HG02938 (cell line): ENCODE data around the gene TFCP2.

Experiments
- ATAC-seq: cut with Tn5 transposase; IDR thresholded peaks from one replicate; pipeline ENCODE4 v1.9.1; 2021; ENCODE audit warnings: mild to moderate bottlenecking, moderate library complexity; ENCODE audit not compliant: unreplicated experiment

The TFCP2 gene

DNA sequence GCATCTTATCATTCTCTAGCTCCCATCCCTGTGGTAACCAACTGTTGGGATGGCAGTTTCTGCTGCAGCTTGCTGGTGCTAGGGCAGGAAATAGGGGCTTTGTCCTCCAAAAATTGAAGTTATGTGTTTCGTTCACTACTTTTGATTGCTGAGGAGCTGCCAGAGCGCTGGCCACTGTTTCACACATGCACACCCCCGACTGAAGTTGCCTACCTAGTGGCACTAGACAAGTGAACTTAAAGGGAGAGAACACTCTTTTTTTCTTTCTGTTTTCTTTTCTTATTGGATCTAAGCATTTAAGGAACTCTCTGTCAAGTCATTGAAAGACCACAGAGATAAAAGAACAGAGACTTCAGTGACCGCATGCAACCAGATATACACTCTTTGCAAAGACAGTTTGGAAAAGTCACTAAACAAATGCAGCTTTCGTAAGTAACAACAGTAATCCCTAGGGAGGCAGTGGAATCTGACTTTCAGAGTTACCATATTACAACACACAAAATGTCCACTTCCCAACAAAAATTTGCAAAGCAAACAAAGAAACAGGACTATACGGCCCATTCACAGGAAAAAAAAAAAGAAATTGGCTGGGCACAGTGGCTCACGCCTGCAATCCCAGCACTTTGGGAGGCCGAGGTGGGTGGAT lies 12.0 kb downstream of the TFCP2 start:
- ATAC-seq = no peak

DNA sequence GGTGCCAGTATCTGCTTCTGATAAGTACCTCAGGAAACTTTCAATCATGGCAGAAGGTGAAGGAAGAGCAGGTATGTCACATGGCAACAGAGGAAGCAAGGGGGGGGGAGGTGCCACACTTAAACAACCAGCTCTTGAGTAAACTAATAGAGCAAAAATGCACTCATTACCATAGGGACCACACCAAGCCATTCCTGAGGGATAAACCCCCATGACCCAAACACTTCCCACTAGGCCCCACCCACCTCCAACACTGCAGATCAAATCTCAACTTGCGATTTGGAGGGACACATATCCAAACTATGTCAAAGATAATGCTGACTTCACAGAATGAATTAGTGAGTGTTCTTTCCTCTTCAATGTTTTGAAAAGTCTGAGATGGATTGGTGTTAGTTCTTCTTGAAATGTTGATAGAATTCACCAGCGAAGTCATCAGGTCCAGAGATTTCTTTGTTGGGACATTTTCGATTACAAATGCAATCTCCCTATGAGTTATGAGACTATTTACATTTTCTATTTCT lies 16.6 kb downstream of the TFCP2 start:
- no peak for ATAC-seq

DNA sequence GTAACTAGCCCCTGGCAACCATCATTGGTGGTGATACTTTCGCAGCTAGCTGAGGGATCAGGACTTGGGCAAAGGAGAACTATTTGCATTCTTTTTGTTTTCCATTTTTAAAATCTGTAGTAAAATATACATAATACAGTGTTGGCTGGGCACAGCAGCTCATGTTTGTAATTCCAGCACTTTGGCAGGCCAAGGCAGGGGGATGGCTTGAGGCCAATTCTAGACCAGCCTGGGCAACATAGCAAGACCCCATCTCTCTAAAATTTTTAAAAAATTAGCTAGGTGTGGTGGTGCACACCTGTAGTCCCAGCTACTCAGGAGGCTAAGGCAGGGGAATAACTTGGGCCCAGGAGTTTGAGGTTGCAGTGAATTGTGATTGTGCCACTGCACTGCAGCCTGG lies 20.0 kb downstream of the TFCP2 start:
- ATAC-seq = no peak

DNA sequence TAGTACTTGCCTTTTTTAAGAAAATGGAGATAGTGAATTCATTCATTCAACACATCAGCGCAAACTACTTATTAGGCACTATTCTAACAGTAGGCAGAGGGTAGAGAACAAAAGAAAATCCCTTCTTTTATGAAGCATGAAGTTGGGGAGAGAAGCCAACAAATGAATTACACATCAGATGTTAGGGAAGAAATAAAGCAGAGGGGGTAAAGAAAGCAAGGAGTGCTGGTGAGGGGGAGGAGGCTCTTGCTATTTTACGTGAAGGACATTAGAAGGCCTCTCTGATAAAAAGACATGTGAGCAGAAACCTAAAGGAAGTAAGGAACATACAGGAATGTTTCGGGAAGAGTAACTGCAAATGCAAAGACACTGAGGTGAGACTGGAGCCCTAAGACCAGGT lies 22.2 kb downstream of the TFCP2 start:
- ATAC-seq = no peak

DNA sequence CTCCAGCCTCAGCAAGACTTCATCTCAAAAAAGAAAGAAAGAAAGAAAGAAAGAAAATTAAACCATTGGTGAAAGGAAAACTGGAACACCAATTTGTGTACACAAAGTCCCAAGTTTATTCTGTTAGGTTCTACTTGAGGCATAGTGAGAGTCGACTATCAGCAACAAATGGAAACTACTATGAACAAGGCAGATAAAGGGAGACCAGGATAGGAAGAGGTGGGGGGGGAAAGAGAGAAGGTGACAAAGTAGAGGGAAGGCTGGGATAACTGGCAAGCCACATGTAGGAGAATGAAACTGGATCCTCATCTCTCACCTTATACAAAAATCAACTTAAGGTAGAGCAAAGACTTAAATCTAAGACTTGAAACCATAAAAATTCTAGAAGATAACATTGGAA lies 25.6 kb downstream of the TFCP2 start:
- no peak for ATAC-seq

DNA sequence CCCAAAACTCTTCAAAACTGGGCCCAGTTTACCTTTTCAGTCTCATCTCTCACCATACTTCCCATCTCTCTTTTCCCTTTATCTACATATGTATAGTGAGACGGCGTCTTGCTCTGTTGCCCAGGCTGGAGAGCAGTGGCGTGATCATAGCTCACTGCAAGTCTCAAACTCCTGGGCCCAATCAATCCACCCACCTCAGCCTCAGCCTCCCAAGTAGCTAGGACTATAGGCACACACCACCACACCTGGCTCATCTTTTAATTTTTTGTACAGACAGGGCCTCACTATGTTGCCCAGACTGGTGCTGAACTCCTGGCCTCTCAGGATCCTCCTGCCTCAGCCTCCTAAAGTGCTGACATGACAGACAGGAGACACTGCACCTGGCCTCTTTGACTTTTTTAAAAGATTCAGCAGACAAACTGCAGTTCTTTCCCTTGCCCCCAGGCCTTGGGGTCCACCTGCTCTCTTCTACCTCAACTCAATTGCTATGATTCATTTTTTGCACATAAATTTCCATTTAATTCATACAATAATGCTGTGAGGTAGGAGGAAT lies 33.6 kb downstream of the TFCP2 start:
- ATAC-seq = no peak

DNA sequence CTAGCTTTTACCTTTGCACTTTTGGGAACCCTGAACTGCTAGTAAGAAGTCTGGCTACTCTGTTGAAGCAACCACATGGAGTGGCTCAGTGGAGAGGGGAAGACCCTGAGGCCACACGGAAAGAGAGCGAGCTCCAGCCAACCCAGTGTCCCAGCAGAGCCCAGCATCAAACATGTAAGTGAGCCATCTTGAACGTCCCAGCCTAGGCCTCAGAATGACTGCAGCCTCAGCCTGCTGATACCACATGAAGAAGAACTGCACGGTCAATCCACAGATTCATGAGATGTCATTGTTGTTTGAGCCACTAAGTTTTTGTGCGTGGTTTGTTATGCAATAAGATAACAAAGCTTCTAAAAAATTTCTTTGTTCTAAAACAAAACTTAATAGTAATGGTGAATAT lies 40.2 kb downstream of the TFCP2 start:
- ATAC-seq = no peak

DNA sequence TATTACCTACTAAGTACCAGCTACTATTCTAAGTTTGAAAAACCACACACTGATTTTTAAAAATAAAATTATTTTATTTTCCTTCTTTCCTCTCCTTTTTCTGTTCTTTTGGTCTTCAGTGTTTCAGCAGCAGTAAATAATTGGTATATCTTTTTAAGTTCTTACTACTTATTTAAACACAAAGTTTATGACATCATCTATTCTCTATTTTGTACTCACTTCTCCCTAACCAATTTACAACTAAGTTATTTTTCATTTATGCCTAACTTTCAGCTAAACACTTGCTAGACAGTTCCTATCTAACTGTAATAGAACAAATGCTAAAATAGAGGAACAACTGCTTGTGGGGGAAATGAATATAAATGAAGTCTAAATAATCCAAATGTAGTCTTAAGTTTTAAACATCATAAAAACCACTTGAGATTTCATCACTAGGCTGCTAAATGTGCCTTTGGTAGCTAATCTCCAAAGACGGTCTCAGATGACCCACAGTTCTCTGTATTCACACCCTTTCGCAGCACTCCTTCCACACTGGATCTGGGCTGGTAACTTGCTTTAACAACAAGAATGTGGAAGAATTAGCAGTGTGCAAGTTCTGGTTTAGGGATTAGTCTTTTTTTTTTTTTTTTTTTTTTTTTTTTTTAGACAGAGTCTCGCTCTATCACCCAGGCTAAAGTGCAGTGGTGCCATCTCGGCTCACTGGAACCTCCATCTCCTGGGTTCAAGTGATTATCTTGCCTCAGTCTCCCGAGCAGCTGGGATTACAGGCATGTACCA lies 41.0 kb downstream of the TFCP2 start:
- no peak for ATAC-seq

DNA sequence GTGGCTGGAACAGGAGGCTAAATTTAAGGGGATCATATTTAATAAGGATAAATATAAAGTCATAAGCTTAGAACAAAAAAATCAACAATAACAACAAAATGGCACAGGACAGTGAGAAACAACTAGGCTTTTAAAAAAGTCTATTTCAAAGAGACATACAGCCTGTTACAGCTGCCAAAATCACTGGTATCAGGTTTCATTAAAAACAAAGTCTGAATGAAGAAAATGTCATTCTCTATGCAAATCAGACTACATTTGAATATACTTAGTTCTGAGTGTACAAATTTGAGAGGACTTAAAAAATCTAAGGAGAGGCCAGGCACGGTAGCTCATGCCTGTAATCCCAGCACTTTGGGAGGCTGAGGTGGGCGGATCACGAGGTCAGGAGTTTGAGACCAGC lies 44.0 kb downstream of the TFCP2 start:
- no peak for ATAC-seq

DNA sequence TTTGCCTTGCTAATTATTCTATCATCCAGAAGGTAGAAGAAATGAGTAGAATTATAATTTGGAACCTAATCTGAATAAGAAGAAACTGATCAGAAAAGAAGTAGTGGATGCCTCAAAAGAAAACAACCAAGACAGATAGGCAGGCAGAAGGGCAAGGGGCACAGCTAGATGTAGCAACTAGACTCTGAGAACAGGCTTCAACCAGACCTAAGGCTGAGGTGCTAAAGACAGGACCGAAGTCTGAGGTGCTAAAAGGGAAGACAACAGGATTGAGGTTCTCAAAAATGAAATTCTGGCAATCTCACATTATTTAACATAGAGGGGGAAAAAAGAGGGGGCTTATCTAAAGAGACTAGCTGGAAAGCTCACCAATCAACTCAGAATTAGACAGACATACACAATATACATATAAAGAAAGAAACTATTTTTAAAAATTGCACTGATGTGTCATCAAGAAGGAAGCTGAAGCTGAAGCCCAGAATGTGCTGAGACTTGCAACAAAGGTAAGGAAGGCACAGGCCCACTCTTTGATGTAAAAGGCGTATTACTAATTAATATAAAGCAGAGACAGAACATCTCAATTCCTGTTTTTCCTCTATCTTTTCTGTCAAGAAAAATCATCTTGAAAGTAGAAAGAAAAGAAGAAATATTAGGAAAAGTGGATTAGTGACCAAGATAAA lies 45.7 kb downstream of the TFCP2 start:
- no peak for ATAC-seq

DNA sequence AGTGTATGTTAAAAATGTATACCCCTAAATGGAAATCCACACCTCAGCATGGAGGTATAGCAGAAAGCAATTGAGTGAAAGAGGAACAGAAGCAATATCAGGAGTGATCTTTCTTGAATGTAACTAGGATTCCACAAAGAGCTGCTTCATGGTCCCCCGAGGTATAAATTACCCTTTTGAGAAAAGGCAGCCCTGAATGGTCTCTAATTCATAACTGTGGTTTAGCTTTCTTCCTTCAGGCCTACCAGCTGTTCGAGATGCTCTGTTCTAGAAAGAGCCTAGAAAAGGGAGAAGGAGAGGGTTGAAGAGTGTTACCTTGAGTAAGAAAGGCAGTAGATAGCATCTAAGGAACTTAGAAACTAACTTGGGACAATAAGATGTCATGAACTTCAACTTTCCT lies 46.6 kb downstream of the TFCP2 start:
- ATAC-seq = no peak

DNA sequence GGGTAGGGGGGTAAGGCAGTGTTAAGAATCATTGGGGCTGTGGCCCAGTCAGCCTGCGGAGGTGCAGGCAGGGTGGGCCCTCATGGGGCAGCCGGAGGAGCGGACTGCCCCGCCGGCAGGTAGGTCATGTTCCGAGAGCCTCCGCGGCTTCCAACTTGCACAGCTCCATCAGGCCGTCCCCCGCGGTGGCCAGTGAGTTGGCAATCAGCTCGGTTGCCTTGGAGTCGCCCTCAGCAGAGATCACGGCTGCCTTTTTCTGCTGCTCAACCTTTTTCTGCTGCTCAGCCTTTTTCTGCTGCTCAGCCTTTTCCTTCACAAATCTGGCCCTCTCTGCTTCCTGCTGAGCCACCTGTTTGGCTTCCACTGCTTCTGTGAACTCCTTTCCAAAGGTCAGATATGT lies 48.4 kb downstream of the TFCP2 start:
- ATAC-seq = no peak

DNA sequence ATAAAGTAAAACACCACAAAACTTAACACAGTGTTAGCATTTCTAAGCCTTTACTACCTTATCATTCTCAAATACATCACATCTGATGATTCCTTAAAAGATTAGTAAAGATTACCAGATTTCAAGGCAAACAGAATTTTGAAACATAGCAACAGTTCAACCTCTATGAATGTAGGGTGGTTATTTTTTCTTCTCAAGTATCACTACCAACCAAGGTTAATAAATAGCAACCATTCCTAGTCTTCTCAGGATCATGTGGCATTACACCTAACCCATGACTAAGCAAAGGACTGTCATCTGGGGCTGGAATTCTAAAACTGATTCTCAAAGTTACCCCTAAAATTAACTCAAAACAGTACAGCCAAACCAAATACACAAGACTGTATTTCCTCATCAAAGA lies 50.1 kb downstream of the TFCP2 start:
- no peak for ATAC-seq

DNA sequence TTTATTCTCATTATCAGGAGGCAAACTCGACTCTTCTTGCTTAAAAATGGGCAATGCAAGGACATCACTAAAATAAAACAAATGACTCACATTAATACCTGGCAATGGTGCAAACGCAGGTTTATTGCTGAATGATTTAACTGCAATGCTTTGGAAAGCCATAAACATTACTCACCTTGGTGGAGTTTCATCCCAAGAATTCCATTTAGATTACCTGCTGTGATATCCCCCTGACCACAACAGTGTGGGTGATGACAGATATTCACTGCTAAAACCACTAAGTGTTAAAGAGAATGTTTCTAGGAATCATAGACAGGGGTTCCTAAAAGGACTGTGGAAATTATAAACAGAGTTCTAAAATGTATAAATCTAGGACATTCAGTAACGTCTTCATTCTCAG lies 54.2 kb downstream of the TFCP2 start:
- ATAC-seq = no peak

DNA sequence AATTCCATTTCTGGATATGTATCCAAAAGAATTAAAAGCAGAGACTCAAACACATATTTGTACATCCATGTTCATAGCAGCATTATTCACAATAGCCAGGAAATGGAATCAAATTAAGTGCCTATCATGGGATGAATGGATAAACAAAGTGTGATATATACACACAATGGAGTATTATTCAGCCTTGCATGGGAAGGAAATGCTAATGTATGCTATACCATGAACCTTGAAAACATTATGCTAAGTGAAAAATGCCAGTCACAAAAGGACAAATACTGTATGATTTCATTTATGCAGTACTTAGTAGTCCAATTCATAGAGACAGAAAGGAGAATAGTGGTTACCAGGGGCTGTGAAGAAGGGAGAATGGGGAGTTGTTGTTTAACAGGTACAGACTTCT lies 57.4 kb downstream of the TFCP2 start:
- no peak for ATAC-seq

DNA sequence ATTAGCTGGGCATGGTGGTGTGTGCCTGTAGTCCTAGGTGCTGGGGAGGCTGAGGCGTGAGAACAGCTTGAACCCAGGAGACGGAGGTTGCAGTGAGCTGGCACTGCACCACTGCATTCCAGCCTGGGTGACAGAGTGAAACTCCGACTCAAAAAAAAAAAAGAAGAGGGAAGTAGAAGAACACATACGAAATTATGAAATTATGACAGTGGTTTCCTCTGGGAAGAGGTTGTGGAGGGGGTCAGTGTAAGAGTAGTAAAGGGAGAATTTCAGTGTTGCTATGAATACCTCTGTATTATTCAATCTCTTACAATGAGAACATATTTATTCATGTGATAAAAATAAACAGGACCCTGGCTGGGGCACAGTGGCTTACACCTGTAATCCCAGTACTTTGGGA lies 64.8 kb downstream of the TFCP2 start:
- no peak for ATAC-seq

DNA sequence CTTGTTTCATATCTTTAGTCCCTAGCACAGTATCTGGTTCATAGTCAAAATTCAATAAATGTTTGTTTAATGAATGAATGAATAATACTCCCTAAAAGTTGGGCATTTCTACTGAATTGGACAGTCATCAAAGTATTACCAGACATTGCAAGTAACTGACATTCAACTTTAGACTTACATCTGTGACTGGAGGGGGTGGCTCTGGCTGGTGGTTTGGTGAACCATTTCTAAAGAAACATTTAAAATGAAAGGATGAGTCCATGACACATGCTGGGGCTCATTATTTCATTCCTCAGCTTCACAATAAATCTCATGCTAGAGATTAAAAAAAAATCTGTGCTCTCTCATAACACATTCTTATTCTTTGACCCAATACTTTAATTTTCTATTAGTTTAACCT lies 69.0 kb downstream of the TFCP2 start:
- no peak for ATAC-seq

DNA sequence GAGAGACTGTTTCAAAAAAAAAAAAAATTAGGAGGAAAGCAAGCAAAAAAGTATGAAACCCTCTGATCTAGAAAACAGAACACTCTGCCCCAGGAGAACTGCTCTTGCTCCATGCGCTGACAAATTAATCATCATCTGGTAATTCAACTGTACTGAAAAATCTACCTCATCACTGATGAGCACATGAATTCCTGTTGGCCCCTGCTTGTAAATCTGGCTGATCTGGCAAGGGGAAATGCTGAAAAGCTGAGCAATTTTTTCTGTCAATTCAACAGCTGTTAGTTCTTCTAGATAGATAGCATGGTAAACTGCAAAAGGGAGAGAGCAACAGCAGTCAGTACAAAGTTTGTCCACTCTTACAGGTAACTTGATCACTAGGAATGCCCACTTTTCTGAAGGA lies 74.3 kb downstream of the TFCP2 start:
- no peak for ATAC-seq

DNA sequence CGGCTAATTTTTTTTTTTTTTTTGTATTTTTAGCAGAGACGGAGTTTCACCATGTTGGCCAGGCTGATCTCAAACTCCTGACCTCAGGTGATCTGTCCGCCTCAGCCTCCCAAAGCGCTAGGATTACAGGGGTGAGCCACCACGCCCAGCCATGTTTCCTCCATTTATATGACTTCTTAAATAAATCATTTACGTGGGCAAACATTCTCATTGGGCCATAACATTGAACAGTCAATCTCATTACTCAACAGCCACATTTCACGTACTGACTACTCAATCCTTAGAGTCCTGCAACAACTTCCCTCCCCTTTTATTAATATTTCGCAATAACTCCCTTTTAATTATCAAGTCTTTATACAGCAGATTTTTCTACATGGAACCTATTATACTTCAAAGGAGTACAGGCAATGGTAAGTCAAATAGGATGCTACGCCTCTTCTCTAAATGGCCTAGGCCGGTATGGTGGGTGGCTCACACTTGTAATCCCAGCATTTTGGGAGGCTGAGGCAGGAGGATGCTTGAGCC lies 82.2 kb downstream of the TFCP2 start:
- ATAC-seq = no peak

DNA sequence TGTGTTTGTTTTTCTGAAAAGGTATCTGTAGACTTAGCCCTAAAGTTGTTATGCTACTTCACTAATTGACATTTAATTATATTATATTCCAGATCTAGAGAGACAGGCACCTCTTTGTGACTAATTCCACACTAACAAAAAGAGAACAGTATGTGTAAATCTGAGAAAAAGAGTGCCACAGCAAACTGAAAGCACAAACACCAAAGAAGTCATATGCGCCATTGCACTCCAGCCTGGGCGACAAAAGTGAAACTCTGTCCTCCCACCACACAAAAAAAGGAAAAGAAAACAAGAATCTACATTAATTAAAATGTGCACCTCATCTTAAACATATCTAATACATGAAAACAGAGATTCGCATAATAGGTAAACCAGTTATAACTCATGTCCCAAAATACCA lies 85.1 kb downstream of the TFCP2 start:
- no peak for ATAC-seq

DNA sequence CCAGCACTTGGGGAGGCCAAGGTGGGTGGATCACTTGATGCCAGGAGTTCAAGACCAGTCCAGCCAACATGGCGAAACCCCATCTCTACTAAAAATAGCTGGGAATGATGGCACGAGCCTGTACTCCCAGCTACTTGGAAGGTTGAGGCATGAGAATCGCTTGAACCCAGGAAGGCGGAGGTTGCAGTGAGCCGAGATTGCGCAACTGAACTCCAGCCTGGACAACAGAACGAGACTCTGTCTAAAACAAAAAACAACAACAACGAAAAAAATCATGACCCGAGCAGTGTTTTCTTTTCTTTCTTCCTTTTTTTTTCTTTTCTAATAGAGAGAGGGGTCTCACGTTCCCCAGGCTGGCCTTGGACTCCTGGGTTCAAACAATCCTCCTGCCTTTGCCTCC lies 86.0 kb downstream of the TFCP2 start:
- no peak for ATAC-seq

DNA sequence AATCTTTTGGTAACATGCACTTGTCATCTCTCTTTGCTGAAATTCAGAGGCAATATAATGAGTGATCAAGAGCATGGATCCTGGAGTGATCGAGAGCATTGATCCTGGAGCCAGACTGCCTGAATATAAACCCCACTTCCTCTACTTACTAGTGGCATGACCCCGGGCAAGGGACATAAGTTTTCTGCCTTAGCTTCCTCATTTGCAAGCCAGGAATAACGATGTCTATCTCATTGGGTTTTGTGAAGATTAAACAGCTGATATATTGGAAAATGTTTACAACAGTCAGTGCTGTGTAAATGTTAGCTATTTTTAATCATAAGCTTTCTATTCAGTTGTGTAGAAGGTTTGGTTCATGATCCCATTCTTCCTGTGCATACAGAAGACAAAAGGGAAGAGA lies 87.2 kb downstream of the TFCP2 start:
- no peak for ATAC-seq
